Measurements from ENCODE around the gene LPCAT1. TPM values are rescaled to one million over a fixed set of nuclear protein-coding genes. Genes with fewer than 3 reads are reported as not detected.

The LPCAT1 gene
- total and polyA plus RNA-seq, 2 experiments from 2014 or later: 78.0 to 255 TPM

- TF ChIP-seq, protein P1, sequence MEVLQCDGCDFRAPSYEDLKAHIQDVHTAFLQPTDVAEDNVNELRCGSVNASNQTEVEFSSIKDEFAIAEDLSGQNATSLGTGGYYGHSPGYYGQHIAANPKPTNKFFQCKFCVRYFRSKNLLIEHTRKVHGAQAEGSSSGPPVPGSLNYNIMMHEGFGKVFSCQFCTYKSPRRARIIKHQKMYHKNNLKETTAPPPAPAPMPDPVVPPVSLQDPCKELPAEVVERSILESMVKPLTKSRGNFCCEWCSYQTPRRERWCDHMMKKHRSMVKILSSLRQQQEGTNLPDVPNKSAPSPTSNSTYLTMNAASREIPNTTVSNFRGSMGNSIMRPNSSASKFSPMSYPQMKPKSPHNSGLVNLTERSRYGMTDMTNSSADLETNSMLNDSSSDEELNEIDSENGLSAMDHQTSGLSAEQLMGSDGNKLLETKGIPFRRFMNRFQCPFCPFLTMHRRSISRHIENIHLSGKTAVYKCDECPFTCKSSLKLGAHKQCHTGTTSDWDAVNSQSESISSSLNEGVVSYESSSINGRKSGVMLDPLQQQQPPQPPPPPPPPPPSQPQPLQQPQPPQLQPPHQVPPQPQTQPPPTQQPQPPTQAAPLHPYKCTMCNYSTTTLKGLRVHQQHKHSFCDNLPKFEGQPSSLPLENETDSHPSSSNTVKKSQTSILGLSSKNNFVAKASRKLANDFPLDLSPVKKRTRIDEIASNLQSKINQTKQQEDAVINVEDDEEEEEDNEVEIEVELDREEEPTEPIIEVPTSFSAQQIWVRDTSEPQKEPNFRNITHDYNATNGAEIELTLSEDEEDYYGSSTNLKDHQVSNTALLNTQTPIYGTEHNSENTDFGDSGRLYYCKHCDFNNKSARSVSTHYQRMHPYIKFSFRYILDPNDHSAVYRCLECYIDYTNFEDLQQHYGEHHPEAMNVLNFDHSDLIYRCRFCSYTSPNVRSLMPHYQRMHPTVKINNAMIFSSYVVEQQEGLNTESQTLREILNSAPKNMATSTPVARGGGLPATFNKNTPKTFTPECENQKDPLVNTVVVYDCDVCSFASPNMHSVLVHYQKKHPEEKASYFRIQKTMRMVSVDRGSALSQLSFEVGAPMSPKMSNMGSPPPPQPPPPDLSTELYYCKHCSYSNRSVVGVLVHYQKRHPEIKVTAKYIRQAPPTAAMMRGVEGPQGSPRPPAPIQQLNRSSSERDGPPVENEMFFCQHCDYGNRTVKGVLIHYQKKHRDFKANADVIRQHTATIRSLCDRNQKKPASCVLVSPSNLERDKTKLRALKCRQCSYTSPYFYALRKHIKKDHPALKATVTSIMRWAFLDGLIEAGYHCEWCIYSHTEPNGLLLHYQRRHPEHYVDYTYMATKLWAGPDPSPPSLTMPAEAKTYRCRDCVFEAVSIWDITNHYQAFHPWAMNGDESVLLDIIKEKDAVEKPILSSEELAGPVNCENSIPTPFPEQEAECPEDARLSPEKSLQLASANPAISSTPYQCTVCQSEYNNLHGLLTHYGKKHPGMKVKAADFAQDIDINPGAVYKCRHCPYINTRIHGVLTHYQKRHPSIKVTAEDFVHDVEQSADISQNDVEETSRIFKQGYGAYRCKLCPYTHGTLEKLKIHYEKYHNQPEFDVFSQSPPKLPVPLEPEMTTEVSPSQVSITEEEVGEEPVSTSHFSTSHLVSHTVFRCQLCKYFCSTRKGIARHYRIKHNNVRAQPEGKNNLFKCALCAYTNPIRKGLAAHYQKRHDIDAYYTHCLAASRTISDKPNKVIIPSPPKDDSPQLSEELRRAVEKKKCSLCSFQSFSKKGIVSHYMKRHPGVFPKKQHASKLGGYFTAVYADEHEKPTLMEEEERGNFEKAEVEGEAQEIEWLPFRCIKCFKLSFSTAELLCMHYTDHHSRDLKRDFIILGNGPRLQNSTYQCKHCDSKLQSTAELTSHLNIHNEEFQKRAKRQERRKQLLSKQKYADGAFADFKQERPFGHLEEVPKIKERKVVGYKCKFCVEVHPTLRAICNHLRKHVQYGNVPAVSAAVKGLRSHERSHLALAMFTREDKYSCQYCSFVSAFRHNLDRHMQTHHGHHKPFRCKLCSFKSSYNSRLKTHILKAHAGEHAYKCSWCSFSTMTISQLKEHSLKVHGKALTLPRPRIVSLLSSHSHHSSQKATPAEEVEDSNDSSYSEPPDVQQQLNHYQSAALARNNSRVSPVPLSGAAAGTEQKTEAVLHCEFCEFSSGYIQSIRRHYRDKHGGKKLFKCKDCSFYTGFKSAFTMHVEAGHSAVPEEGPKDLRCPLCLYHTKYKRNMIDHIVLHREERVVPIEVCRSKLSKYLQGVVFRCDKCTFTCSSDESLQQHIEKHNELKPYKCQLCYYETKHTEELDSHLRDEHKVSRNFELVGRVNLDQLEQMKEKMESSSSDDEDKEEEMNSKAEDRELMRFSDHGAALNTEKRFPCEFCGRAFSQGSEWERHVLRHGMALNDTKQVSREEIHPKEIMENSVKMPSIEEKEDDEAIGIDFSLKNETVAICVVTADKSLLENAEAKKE (CRISPR knock-in tag; IDR thresholded peaks at IDR 0.05): no peak
- TF ChIP-seq ZNF114 (CRISPR knock-in tag; IDR thresholded peaks at IDR 0.05) (no peak), POLR2AphosphoS5 (IDR thresholded peaks at IDR 0.05; ENCODE audit: low read depth) (no peak), EZH2 (IDR thresholded peaks at IDR 0.05; ENCODE audit: low read depth, unreplicated experiment) (no peak)
Observed at GRCh38 chr5:1547655-1548054, 23.9 kb upstream of the LPCAT1 start (continued).

DNA sequence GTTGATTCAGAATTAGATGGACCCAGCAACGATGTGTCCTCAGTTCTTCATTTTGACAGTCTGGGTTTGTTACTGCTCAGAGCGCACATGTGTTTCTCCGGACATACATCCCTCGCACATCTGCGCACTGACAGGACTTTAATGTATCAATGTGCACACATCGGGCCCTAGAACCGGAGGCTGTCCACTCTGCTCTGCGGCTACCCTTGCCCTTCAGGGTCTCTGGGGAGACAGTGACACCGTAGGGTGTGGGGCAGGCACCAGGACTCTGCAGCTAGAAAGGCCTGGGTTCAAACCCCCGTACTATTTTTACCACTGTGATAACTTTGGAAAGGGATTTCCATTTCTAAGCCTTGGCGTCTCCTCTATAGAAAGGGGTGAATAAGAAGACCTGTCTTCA lies 23.5 kb upstream of the LPCAT1 start:
- Histone ChIP-seq H3K4me1 (ENCODE audit: insufficient read depth) (no peaks in the 10 kb centered on the region), H3K4me3 (no peak overlapping the region), H3K36me3 (ENCODE audit: insufficient read depth) (no peaks in the 10 kb centered on the region), H3K79me2 (replicated peaks; ENCODE audit: insufficient read depth) (no peaks in the 10 kb centered on the region), H2AFZ (no peak overlapping the region), H3K9me2 (ENCODE audit: insufficient read depth) (no peaks in the 10 kb centered on the region), H3F3A (replicated peaks; ENCODE audit: low read depth) (no peaks in the 10 kb centered on the region), H3K27me3 (ENCODE audit: insufficient read depth) (no peaks in the 10 kb centered on the region), H4K20me1 (replicated peaks; ENCODE audit: insufficient read depth) (no peaks in the 10 kb centered on the region), H3K4me2 (no peak overlapping the region), H3K27ac (ENCODE audit: low read depth) (no peak overlapping the region)
- Mint-ChIP-seq H3K36me3 (ENCODE audit: low read depth) (no peaks in the 10 kb centered on the region; the same call in 2 of the 3 replicates), H3K4me1 (peaks cover 3% of the 10 kb centered on the region; the same call in 2 of the 3 replicates), H3K9me3 (peaks cover 3% of the 10 kb centered on the region; the same call in 1 of the 3 replicates), H3K4me3 (no peak overlapping the region), H3K27me3 (ENCODE audit: insufficient read depth, low read depth, poor library complexity) (peaks cover 3% of the 10 kb centered on the region), H3K27ac (no peak overlapping the region)
- DNase-seq (ENCODE audit: low spot score) (no peak), ATAC-seq (no peak)
- no peak for TF ChIP-seq POLR2AphosphoS5 (IDR thresholded peaks at IDR 0.05; ENCODE audit: low read depth)
- TF ChIP-seq REST (IDR thresholded peaks at IDR 0.05; ENCODE audit: unreplicated experiment): no peak
- no peak for TF ChIP-seq JUNB (IDR thresholded peaks at IDR 0.05; ENCODE audit: unreplicated experiment)
- TF ChIP-seq NANOG (IDR thresholded peaks at IDR 0.05; ENCODE audit: borderline replicate concordance): no peak
- no peak for TF ChIP-seq EZH2phosphoT487 (IDR thresholded peaks at IDR 0.05; ENCODE audit: unreplicated experiment)

All from GM23338 (cell line).